ENCODE data around the gene CDK5R1. TPM values are rescaled to one million over a fixed set of nuclear protein-coding genes. Genes with fewer than 3 reads are reported as not detected.
A peak's percentile ranks its signal among the peaks of the same experiment; 100 is the strongest.

The CDK5R1 gene
- total RNA-seq, 1 experiment from 2014 or later = 9.9 TPM

- H3K4me1 Mint-ChIP-seq = peaks cover 69% of the 10 kb centered on the region
- ChIA-PET CTCF (no interaction called here), POLR2A (no interaction called here)
- H3K27me3 Mint-ChIP-seq (ENCODE audit: low read depth) = peaks cover 6% of the 10 kb centered on the region
- H3K27ac Mint-ChIP-seq = peak overlapping the region; percentile 22
- H3K9me3 Mint-ChIP-seq = no peaks in the 10 kb centered on the region
- no peaks in the 10 kb centered on the region for H3K36me3 Mint-ChIP-seq
- peak overlapping the region; percentile 47; the same call in 1 of the 2 replicates for H3K4me3 Mint-ChIP-seq
- ATAC-seq (no peak), DNase-seq (ENCODE audit: low spot score) (no peak)
- no peak for TF ChIP-seq CTCF (IDR thresholded peaks at IDR 0.05)
- TF ChIP-seq NR3C1 (CRISPR knock-in tag; conservative IDR thresholded peaks at IDR 0.05; ENCODE audit: low read depth) = no peak
- no peak for TF ChIP-seq ZBTB43 (CRISPR knock-in tag; IDR thresholded peaks at IDR 0.05)
- no peak for TF ChIP-seq ZNF317 (CRISPR knock-in tag; IDR thresholded peaks at IDR 0.05; ENCODE audit: borderline replicate concordance, low read depth)
- TF ChIP-seq JUN (CRISPR knock-in tag; IDR thresholded peaks at IDR 0.05) = no peak
- no peak for TF ChIP-seq AR (CRISPR knock-in tag; IDR thresholded peaks at IDR 0.05)
- TF ChIP-seq IRF1 (CRISPR knock-in tag; IDR thresholded peaks at IDR 0.05) = no peak
- TF ChIP-seq STAT6 (CRISPR knock-in tag; conservative IDR thresholded peaks at IDR 0.05; ENCODE audit: low read depth) = no peak
- no peak for TF ChIP-seq ZBTB21 (CRISPR knock-in tag; IDR thresholded peaks at IDR 0.05; ENCODE audit: borderline replicate concordance)
- no peak for TF ChIP-seq HMGA2 (CRISPR knock-in tag; IDR thresholded peaks at IDR 0.05)
- no peak for TF ChIP-seq SMAD4 (CRISPR knock-in tag; IDR thresholded peaks at IDR 0.05)
- TF ChIP-seq FOXP4 (CRISPR knock-in tag; IDR thresholded peaks at IDR 0.05) = no peak
- TF ChIP-seq ESRRA (CRISPR knock-in tag; IDR thresholded peaks at IDR 0.05; ENCODE audit: borderline replicate concordance) = no peak
- TF ChIP-seq ATF1 (CRISPR knock-in tag; IDR thresholded peaks at IDR 0.05) = no peak
- no peak for TF ChIP-seq ATF3 (CRISPR knock-in tag; conservative IDR thresholded peaks at IDR 0.05)
- no peak for TF ChIP-seq ZSCAN18 (CRISPR knock-in tag; IDR thresholded peaks at IDR 0.05)
- no peak for TF ChIP-seq ATF2 (CRISPR knock-in tag; IDR thresholded peaks at IDR 0.05; ENCODE audit: borderline replicate concordance, low read depth)
- no peak for TF ChIP-seq GTF2I (CRISPR knock-in tag; conservative IDR thresholded peaks at IDR 0.05)
Observed at GRCh38 chr17:32520737-32521404, 34.1 kb downstream of the CDK5R1 start.
